ENCODE results near the gene PADI3.

PADI3 gene

GRCh38 chr1:17207046-17207445 is 41.9 kb upstream of the PADI3 start:
- H3K4me3 ChIP-seq (IDR thresholded peaks at IDR 0.05; ENCODE audit: insufficient read depth, low read depth, low read length): no peak overlapping the region
- H3K27me3 ChIP-seq (ENCODE audit: insufficient read depth, low read depth): peaks cover 70% of the 10 kb centered on the region; the same call in 1 of the 2 replicates
- no peak overlapping the region for H3K9ac ChIP-seq
- no peaks in the 10 kb centered on the region for H3K79me2 ChIP-seq (ENCODE audit: insufficient read depth, low read depth)
- H3K4me1 ChIP-seq (ENCODE audit: low read depth, poor library complexity, severe bottlenecking): no peaks in the 10 kb centered on the region
- no peaks in the 10 kb centered on the region for H3K36me3 ChIP-seq (ENCODE audit: insufficient read depth)
- no peak overlapping the region for H3K27ac ChIP-seq
- TF ChIP-seq, protein P1, sequence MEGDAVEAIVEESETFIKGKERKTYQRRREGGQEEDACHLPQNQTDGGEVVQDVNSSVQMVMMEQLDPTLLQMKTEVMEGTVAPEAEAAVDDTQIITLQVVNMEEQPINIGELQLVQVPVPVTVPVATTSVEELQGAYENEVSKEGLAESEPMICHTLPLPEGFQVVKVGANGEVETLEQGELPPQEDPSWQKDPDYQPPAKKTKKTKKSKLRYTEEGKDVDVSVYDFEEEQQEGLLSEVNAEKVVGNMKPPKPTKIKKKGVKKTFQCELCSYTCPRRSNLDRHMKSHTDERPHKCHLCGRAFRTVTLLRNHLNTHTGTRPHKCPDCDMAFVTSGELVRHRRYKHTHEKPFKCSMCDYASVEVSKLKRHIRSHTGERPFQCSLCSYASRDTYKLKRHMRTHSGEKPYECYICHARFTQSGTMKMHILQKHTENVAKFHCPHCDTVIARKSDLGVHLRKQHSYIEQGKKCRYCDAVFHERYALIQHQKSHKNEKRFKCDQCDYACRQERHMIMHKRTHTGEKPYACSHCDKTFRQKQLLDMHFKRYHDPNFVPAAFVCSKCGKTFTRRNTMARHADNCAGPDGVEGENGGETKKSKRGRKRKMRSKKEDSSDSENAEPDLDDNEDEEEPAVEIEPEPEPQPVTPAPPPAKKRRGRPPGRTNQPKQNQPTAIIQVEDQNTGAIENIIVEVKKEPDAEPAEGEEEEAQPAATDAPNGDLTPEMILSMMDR (conservative IDR thresholded peaks at IDR 0.05; ENCODE audit: low read depth, low read length): no peak
- H4K20me1 ChIP-seq (ENCODE audit: insufficient read depth): no peaks in the 10 kb centered on the region
- H3K4me2 ChIP-seq: no peak overlapping the region
- H2AFZ ChIP-seq (ENCODE audit: low read depth): no peak overlapping the region

- TF ChIP-seq, protein P1 (conservative IDR thresholded peaks at IDR 0.05; ENCODE audit: low read depth, low read length): no peak
- H3K27me3 ChIP-seq (ENCODE audit: insufficient read depth, low read depth): peaks cover 70% of the 10 kb centered on the region; the same call in 1 of the 2 replicates
- no peak overlapping the region for H3K9ac ChIP-seq
- no peak overlapping the region for H3K4me3 ChIP-seq (IDR thresholded peaks at IDR 0.05; ENCODE audit: insufficient read depth, low read depth, low read length)
- no peaks in the 10 kb centered on the region for H3K4me1 ChIP-seq (ENCODE audit: low read depth, poor library complexity, severe bottlenecking)
- no peak overlapping the region for H2AFZ ChIP-seq (ENCODE audit: low read depth)
- no peak overlapping the region for H3K27ac ChIP-seq
- no peaks in the 10 kb centered on the region for H3K36me3 ChIP-seq (ENCODE audit: insufficient read depth)
- H4K20me1 ChIP-seq (ENCODE audit: insufficient read depth): no peaks in the 10 kb centered on the region
- no peak overlapping the region for H3K4me2 ChIP-seq
- no peaks in the 10 kb centered on the region for H3K79me2 ChIP-seq (ENCODE audit: insufficient read depth, low read depth)
These were observed 41.4 kb upstream of the PADI3 start for GRCh38 chr1:17207540-17207939.

DNA sequence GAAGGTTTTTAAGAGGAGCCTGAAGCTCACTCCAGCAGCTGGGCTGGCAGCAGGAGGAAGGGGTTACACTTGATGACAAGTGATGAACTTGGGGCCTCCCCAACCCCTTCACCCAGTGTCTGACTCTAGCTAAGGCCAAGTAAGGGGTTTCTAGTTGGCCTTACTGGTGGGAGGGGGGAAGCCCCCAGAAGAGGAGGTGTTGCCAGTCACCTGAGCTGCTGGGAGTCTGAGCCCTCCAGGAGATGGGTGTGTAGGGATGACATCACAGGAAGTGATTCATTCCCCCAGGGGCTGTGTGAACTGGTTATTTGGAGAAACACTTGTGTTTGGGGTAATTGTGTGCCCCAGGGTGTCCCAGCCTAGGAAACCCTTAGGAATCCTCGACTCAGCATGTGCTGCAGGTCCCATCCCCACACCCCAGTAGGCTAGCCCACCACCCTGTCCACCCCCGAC is 40.9 kb upstream of the PADI3 start:
- no peak overlapping the region for H3K4me2 ChIP-seq
- H3K4me3 ChIP-seq (IDR thresholded peaks at IDR 0.05; ENCODE audit: insufficient read depth, low read depth, low read length): no peak overlapping the region

DNA sequence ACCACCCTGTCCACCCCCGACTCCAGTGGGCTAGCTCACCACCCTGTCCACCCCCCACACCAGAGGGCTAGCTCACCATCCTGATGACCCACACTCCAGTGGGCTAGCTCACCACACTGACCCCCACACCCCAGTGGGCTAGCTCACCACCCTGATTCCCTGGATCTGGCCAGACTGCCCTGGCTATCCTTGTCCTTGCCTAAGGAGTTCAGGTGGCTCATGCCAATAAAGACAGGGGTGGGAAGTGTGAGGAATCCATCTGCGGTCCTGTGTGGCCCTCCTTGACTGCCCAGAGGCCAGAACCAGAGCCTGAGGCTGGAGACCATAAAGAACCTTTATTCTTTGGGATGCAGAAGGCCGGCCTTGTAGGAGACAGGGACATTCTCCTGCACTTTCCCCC is 40.4 kb upstream of the PADI3 start:
- H3K36me3 ChIP-seq (ENCODE audit: insufficient read depth): no peaks in the 10 kb centered on the region
- no peaks in the 10 kb centered on the region for H3K79me2 ChIP-seq (ENCODE audit: insufficient read depth, low read depth)
- H4K20me1 ChIP-seq (ENCODE audit: insufficient read depth): no peaks in the 10 kb centered on the region
- no peak overlapping the region for H3K9ac ChIP-seq
- TF ChIP-seq, protein P1 (conservative IDR thresholded peaks at IDR 0.05; ENCODE audit: low read depth, low read length): no peak
- peaks cover 72% of the 10 kb centered on the region; the same call in 1 of the 2 replicates for H3K27me3 ChIP-seq (ENCODE audit: insufficient read depth, low read depth)
- H3K4me2 ChIP-seq: no peak overlapping the region
- H2AFZ ChIP-seq (ENCODE audit: low read depth): no peak overlapping the region
- H3K4me3 ChIP-seq (IDR thresholded peaks at IDR 0.05; ENCODE audit: insufficient read depth, low read depth, low read length): no peak overlapping the region
- no peak overlapping the region for H3K27ac ChIP-seq
- H3K4me1 ChIP-seq (ENCODE audit: low read depth, poor library complexity, severe bottlenecking): no peaks in the 10 kb centered on the region

More for the DNA sequence above, 40.9 kb upstream of the PADI3 start:
- Histone ChIP-seq H4K20me1 (ENCODE audit: insufficient read depth) (no peaks in the 10 kb centered on the region), H2AFZ (ENCODE audit: low read depth) (no peak overlapping the region), H3K9ac (no peak overlapping the region), H3K79me2 (ENCODE audit: insufficient read depth, low read depth) (no peaks in the 10 kb centered on the region), H3K27me3 (ENCODE audit: insufficient read depth, low read depth) (peaks cover 71% of the 10 kb centered on the region; the same call in 1 of the 2 replicates), H3K36me3 (ENCODE audit: insufficient read depth) (no peaks in the 10 kb centered on the region), H3K27ac (no peak overlapping the region), H3K4me1 (ENCODE audit: low read depth, poor library complexity, severe bottlenecking) (no peaks in the 10 kb centered on the region)
- TF ChIP-seq, protein P1 (conservative IDR thresholded peaks at IDR 0.05; ENCODE audit: low read depth, low read length): no peak
